ENCODE results near the gene CPOX. TPM values are rescaled to one million over a fixed set of nuclear protein-coding genes. Genes with fewer than 3 reads are reported as not detected.
"Not testable (repeated sequence)": the region's sequence is repeated elsewhere in the genome, so short reads cannot be mapped to it uniquely, and the experiment has no call there.

The CPOX gene
- total RNA-seq: 18.2 and 19.1 TPM in 2 replicates
- polyA plus RNA-seq (2012): 10.3 TPM

GRCh38 chr3:98593046-98593936 lies at the start of gene CPOX:
Gene CPOX, minus strand, starts transcription at chr3:98593611. Its CDS starts 107 bp downstream, at chr3:98593504.
- peak; percentile 91 for DNase-seq (ENCODE audit: low read depth)

GRCh38 chr3:98642769-98643168 lies 49.4 kb upstream of the CPOX start:
- not testable (repeated sequence) for DNase-seq (ENCODE audit: low read depth)

GRCh38 chr3:98641756-98642155 lies 48.3 kb upstream of the CPOX start:
- not testable (repeated sequence) for DNase-seq (ENCODE audit: low read depth)

GRCh38 chr3:98638515-98638914 lies 45.1 kb upstream of the CPOX start:
- not testable (repeated sequence) for DNase-seq (ENCODE audit: low read depth)

- DNase-seq (ENCODE audit: low read depth): no peak
These were observed 37.0 kb upstream of the CPOX start for GRCh38 chr3:98630416-98630815.

- DNase-seq (ENCODE audit: low read depth): no peak
These were observed 34.9 kb upstream of the CPOX start for GRCh38 chr3:98628317-98628716.

- no peak for DNase-seq (ENCODE audit: low read depth)
These were observed 32.7 kb upstream of the CPOX start for GRCh38 chr3:98626151-98626550.

- DNase-seq (ENCODE audit: low read depth): no peak
These were observed 30.3 kb upstream of the CPOX start for GRCh38 chr3:98623572-98624280.

GRCh38 chr3:98617841-98618240 lies 24.4 kb upstream of the CPOX start:
- DNase-seq (ENCODE audit: low read depth): no peak

GRCh38 chr3:98613616-98614015 lies 20.2 kb upstream of the CPOX start:
- peak; percentile 31 for DNase-seq (ENCODE audit: low read depth)

GRCh38 chr3:98612996-98613517 lies 19.6 kb upstream of the CPOX start:
- peak; percentile 54 for DNase-seq (ENCODE audit: low read depth)

GRCh38 chr3:98612587-98612986 lies 19.2 kb upstream of the CPOX start:
- DNase-seq (ENCODE audit: low read depth): no peak

GRCh38 chr3:98608029-98608428 lies 14.6 kb upstream of the CPOX start:
- no peak for DNase-seq (ENCODE audit: low read depth)

GRCh38 chr3:98603580-98603979 lies 10.2 kb upstream of the CPOX start:
- no peak for DNase-seq (ENCODE audit: low read depth)

- DNase-seq (ENCODE audit: low read depth): peak; percentile 65
These were observed 8.8 kb upstream of the CPOX start for GRCh38 chr3:98602078-98602678.

GRCh38 chr3:98601180-98601579 lies 7.8 kb upstream of the CPOX start:
- DNase-seq (ENCODE audit: low read depth): no peak

GRCh38 chr3:98600412-98601095 lies 7.1 kb upstream of the CPOX start:
- no peak for DNase-seq (ENCODE audit: low read depth)

- DNase-seq (ENCODE audit: low read depth): no peak
These were observed 6.4 kb upstream of the CPOX start for GRCh38 chr3:98599647-98600411.

- DNase-seq (ENCODE audit: low read depth): no peak
These were observed 5.1 kb upstream of the CPOX start for GRCh38 chr3:98598492-98598891.
